Activated CD4-positive, CD25-positive, alpha-beta regulatory T cell treated with anti-CD3 and anti-CD28 coated beads, Interleukin-2, amount 50 U/mL, for 24 hours (primary cell): Measurements from ENCODE around the gene ACSM6.

Experiments used
- ATAC-seq, 2 donors: fragments of 150-1000 bp; cut with Tn5 transposase; one replicate each; pipeline ENCODE4 v1.10.0; 2021; ENCODE audit warnings: mild to moderate bottlenecking in 1 of 2, moderate library complexity in 1 of 2

Gene ACSM6

DNA sequence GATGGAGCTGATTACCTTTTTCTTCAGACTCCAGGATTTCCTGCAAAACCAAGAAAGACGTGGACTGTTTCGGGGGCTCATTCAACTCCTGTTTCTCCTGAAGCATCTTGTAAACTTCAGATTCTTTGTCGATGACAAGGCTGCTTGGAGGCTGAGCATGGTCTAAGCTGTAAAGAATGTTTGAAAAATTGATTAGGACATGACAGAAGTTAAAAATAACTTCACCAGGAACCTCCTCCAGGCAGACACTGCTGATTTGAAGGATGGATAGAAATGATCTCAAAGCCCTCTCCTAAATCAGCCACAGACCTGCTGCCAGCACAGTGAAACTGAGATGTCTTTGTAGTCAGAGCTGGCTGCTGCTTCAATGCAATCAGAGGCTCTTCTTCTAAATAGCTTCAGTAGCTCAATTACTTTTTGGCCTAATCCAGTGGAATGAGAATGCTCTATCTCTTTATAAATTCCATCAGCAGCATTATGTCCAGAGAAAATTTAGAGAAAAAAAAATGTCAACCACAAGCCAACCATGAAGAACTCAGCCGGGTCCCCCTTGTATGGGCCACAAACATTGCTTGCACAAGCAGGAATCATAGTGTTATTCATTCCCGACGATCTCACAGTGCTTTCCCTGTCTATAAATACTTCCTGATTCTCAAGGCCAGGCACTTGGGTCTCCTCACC lies 53.3 kb downstream of the ACSM6 start:
- no peak for ATAC-seq

DNA sequence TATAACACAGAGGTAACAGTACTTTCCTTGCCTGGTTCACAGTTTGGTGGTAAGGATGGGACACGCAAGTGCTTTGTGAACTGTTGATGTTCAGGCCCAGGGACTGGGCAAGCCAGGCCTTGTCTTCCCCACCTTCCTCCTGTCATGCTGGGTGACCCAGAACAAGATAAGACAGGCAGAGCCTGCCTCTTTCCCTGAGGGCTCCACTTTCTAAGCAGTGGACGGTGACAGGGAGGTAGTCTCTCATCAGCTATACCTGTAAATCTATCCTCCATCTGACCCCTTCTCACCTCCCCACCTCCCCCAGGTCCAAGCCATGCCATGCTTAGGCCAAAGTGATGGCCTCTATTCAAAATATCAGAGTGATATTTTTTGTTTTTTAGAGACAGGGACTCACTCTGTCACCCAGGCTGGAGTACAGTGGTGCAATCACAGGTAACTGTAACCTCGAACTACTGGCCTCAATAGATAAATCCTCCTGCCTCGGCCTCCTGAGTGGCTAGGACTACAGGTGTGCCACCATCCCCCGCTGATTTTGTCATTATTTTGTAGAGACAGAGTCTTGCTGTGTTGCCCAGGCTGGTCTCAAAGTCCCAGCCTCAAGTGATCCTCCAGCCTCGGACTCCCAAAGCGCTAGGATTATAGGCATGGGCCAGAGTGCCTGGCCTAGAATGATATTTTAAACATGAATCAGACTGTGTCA lies 54.0 kb downstream of the ACSM6 start:
- no peak for ATAC-seq

DNA sequence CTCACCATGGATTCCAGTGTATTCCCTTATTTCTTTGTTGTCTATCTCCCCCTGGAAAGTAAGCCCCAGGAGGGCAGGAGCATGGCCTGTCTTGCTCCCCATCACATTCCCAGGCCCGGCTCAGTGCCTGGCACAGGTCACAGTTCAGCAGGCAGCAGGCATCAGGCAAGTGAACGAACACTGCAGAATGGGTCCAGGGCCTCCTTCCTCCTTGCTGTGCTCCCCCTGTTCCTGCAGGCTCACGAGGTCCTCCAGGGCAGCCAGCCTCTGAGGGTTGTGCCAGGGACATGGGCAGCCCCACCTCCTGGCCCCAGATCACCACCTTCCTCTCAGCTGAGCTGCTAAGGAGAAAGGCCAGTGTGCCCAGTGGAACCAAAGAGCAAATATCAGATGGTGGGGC lies 55.0 kb downstream of the ACSM6 start:
- no peak for ATAC-seq

DNA sequence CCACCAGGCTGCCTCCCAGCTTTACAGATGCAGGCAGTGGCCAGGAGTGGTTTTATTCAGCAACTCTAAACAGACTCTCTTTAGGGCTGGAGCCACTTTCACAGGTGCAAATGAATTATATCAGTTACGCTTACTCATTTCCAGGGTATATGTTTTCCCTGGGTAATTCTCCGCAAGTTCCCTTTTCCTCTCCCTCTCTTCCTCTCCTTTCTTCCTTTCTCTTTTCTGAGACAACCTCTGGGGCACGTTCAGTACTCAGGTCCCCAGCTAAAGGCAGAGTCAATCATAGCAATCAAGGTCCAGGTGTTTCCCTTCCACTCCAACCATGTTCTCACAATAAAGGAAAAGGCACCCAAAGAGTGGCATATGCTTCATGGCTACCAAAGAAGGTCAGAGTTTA lies 55.4 kb downstream of the ACSM6 start:
- ATAC-seq = no peak

DNA sequence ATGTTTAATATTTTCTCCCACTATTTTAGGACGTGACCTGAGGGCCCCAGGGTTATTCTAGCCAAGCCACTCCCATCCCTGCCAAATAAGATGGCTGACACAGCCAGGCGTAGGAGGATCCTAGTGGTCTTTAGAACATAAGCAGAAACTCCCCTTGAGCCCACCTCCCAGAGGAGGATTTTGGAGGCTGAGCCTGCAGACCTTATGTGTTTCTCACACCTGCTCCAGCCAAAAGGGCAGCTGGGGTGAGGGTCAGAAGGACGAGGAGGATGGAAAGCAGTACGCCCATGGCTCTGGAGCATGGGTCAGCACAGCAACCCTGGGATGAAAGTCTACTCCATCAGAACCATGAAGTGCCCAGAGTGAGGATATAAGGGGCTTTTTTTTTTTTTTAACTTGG lies 56.8 kb downstream of the ACSM6 start:
- no peak for ATAC-seq

DNA sequence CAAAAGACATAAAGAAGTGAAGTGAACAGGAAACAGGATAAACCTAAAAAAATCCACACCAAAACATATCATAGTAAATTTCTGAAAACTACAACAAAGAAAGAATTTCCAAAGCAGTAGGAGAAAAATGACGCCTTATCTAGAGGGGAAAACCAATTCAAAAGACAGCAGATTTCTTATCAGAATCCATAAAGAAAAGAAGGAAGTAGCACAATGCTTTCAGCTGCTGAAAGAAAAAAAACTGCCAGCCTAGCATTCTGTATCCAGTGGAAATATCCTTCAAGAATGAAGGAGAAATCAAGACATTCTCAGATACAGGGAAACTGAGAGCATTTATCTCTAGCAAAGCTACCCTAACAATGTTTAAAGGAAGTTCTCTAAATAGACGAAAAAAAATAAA lies 59.0 kb downstream of the ACSM6 start:
- ATAC-seq = no peak

DNA sequence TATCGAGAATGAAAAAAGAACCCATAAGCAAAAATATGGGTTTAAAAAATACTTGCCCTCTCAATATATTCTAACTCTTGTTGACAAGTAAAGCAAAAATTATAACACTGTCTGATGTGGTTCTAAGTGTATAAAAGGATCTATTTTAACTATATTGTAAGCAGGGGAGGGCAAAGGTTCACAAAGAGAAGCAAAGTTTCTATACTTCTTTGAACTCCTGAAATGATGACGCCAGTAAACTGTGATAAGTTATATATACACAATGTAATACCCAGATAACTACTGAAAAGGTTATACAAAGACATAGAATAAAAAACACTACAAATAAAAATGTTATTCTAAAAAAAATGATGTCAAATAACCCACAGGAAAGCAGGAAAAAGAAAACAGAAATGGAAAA lies 59.6 kb downstream of the ACSM6 start:
- no peak for ATAC-seq

DNA sequence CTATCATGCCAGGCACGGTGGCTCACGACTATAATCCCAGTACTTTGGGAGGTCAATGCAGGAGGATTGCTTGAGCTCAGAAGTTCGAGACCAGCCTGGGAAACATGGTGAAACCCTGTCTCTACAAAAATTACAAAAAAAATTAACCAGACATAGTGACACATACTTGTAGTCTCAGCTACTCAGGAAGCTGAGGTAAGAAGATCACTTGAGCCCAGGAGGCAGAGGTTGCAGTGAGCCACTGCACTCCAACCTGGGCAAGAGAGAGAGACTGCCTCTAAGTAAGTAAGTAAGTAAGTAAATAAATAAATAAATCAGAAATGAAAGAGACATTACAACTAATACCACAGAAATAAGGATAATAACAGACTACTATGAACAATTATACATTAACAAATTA lies 60.6 kb downstream of the ACSM6 start:
- ATAC-seq = no peak

DNA sequence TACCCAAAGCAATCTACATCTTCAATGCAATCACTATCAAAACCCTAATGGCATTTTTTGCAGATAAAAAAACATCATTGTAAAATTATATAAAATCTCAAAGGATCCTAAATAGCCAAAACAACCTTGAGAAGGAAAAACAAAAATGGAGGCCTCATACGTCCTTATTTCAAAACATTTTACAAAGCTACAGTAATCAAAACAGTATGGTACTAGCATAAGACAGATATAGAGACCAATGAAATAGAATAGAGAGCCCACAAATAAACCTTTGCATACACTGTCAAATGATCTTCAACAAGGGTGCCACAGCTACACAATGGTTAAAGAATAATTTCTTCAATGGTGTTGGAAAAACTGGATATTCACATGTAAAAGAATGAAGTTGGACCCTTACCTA lies 62.2 kb downstream of the ACSM6 start:
- ATAC-seq = no peak

DNA sequence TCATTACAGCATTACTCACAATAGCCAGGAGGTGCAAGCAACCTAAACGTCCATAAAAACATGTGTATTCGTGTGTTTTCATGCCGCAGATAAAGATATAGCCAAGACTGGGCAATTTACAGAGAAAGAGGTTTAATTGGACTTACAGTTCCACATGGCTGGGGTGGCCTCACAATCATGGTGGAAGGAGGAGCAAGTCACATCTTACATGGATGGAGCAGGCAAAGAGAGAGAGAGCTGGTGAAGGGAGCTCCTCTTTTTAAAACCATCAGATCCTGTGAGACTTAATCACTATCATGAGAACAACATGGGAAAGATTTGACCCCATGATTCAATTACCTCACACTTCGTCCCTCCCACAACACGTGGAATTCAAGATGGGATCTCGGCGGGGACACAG lies 63.8 kb downstream of the ACSM6 start:
- no peak for ATAC-seq

DNA sequence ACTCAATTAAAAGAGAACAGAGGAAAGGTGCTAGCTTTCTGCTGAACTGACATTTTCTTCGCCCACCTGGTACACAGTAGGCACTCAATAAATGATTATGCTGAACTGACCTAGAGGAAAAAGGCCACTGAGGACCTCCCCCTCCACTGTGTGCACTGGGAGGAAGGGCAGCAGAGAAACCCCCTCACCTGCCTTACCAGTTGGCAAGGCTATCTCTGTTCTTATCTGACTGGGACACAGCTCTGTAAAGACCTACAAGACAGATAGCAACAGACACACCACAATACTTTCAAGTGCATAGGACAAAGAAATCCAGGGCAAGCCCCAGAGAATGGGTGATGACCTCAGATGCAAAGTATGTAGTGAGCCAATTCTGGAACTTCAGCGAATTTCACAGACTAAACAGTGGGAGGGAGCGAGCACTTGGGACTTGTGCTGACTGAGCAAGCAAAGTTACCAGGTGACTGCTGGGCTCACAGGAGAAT lies 66.4 kb downstream of the ACSM6 start:
- ATAC-seq = no peak

DNA sequence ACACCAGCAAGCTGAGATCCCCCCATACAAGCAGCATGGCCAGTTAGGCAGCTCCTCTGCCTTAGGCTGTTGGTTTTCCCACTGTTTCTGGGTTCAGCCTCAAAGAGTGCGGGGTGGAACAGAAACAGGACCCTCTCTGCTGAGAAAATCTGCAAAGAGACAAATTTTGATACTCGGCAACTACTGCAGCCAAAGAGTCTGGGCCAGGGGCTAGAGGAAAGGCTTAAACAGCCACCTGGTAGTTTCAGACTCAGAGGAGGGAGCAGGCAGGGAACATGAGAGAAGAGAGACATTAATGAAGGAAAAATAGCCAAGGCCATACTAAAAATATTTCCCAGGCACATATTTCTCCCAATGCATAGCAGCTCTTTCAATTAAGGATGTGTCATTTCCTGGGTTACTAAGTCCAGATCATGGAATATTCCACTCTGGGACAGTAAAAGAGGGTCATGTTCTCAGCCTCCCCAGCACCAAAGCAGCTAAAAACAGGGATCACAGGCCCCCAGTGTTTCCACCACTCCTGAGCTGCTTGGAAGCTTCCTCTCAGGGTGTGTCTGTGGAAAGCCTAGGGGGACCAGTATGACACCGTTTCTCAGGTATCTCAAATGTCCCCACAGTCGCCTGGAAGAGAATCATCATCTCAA lies 67.0 kb downstream of the ACSM6 start:
- ATAC-seq = no peak

DNA sequence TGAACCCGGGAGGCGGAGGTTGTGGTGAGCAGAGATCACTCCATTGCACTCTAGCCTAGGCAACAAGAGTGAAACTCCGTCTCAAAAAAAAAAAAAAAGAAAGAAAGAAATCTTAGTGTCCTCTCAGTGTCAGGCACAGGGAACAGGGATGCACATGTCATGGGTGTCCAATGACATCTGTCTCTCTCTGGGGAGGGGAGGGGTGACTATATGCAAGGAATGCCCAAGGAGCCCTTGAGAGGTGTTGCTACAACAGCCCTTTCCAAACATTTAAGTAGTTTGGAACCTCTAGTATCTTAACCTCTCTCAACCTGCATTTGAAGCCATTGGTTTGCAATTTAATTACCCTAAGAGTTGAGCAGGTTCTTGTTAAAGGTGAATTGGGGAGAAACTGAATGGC lies 67.9 kb downstream of the ACSM6 start:
- ATAC-seq = no peak

DNA sequence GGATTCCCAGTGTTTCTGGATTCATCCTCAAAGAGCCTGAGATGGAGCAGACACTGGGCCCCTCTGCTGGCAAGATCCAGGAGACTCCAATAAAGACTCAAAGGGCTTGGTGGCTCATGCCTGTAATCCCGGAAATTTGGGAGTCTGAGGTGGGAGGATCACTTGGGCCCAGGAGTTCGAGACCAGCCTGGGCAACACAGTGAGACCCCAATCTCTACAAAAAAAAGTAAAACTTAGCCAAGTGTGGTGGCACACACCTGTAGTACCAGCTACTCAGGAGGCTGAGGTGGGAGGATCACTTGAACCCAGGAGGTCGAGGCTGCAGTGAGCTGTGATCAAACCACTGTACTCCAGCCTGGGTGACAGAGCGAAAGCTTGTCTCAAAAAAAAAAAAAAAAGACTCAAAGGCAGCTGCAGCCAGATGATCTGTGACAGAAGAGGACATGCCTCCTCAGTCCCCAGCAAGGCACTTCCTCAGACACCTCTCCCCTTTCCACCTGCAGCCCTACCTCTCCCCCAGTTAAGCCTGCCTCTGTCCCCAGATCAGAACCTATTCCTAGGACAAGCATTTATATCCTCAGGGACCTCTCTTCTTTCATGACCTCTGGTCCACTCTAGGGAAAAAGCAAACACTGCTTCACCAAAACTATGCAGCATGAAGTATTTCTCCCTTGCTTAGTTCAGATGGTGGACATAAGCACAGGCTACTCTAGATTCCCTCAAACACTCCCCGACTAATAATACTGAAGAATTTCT lies 68.9 kb downstream of the ACSM6 start:
- ATAC-seq = no peak

DNA sequence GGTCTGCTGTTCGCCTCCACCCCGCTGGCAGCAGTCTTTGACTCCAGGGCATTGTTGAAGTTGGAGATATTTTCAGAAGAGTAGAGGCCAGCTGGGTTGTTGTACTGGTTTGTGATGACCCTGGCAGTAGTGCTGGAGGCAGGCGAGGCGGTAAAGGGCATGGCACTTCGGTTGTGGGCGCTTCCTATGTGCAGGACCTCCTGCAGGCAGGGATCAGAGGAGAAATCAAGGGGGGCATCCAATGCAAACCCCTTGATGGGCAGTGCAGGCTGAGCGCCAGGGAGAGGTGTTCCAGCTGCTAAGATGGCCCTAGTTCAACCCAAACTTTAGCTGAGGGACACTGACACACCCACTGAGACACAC lies 69.8 kb downstream of the ACSM6 start:
- ATAC-seq = no peak

DNA sequence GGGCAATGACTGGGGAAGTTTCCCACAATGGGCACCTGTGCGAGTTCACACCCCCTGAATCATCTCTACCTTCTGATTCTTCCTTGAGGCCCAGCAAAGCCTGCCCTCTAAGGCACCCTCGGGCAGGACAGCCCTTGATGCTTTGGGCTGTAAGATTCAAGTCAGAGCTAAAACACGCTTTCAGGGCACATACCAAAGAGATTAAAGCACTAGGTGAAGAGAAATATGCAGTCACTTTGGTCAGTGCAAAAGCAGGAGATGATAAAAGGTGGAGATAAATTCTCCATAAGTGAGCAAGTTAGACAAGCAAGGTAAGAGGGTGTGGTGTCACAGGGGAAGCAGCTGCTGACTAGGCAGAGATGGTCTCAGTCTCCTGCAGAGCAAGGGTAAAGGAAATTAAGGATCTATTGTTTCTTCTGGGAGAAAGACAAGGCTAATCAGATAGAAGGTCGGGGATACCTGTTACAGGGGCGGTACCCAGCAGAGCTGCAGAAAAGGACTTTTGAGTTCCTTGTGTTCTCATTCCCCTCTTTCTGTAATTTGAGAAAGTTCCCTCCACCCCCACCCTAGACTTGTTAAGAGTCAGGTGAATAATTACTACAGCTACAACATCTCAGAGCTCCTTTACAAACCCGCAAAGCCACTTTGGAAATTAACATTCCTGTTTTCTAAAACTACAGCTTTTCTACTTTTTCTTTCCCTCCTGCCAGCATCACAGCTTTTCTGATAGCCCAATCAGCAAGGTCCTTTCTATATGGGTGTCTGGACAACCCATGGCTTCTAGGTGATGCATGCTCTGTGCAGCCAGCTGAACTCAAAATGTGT lies 70.4 kb downstream of the ACSM6 start:
- no peak for ATAC-seq

DNA sequence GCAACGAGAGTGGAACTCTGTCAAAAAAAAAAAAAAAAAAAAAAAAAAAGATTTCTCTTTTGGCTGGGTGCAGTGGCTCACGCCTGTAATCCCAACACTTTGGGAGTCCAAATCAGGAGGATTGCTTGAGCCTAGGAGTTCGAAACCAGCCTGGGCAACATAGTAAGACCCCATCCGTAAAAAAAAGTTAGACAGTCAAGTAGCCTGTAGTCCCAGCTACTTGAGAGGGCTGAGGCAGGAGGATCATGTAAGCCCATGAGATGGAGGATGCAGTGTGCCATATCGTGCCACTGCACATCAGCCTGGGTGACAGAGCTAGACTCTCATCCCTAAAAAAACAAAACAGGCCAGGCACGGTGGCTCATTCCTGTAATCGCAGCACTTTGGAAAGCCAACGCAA lies 71.5 kb downstream of the ACSM6 start:
- ATAC-seq = no peak

DNA sequence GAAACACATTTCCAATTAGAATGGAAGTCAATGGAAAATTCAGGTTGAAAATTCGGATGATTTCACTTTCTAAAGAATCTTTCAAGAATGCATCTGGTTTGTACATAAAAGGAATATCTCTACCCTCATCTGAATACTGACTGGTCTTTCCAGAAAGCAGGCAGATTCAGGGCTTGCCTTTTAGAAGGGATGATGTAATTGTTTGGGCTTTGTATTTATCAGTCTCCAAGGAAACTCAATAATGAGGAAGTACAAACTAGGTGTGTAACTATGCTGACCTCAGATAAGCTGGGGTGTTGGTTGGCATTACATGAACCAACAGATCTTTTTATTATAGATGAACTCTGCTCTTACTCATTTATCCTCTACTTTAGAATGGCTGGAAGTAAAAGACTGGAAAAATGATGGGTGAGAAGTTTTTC lies 72.6 kb downstream of the ACSM6 start:
- ATAC-seq = peak; percentile 33 to 36

DNA sequence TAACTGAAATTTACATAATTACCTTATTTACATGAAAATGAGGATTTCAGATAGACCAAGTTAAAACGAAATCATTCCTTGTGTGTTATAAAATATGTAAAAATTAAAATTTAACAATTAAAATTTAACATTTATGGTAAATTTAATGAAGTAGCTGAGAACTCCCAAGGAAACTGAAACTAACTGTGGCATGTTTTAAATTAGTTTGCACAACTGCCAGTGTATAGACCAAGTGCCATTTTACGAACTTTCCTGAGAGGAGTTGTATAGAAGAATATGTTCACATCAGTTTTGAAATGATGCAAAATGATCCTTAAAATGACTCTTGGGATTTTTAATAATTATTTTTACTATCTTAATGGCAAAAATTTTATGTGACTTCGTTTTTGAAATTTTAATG lies 73.2 kb downstream of the ACSM6 start:
- no peak for ATAC-seq

DNA sequence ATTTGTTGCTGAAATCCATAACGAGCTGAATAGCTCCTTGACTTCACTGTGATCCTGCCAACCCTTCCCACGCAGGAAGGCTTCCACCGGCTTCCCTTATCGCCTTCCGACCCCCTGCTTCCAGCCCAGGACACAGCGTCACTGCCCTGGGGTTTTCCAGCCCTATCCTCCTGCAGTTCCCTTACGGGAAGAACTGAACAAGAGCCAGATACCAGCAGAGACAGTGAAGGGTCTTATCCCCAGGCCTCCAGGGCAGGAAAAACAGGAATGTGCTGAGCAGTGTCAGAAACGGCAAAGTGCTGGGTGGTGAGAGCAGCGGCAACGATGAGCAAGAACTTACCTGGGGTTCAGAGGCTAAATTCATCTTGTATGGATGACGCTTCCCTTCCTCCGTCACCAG lies 74.4 kb downstream of the ACSM6 start:
- no peak for ATAC-seq

DNA sequence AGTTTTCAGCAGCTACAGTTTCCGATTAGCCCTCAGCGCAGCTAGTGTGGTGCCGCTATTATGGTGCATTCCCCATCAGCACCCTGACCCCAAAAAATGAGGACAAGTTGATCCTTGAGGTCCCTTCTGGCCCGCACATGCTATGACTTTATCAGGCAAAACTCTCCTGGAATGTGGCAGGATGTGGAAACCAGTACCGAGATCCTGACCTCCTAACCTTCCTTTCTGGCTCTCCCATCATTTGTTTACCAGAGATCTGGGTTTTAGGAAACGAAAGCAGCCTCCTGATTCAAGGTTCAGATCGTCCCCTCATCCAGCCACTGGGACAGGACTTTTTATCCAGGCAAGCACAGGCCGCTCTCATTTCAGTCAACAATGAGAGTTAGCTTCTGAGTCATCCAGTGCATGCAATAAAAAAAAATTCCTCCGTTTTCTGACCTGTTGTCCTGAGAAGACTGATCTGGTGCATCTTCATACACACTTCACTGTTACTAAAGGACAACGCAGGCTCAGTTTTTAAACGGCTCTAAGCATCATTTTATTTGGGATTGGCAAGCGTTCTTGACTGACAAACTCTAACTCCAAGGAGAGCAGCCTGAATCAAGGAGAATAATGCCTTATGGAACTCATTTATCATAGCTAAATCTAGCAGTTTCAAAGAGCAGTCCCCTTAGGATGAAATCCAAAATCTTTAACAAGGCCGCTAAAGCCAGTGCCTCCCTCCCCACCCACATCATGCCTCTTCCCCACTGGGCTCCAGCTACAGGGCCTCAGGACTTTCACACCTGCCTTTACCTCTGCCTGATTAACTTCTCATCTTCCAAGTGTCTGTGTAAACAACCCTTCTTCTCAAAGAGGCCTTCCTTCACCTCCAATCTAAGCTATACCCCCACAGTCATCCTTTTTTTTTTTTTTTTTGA lies 79.6 kb downstream of the ACSM6 start:
- ATAC-seq = no peak
